ENCODE results near the gene BCL11A. TPM values are rescaled to one million over a fixed set of nuclear protein-coding genes. Genes with fewer than 3 reads are reported as not detected.

Gene BCL11A
- total RNA-seq, 2 experiments from 2014 or later, result 0.03 TPM; not detected in 1

- peaks cover 45% of the 10 kb centered on the region for H3K27me3 Mint-ChIP-seq (ENCODE audit: low read depth)
- no peak overlapping the region for H3K4me3 Mint-ChIP-seq
- POLR2A ChIA-PET, result no interaction called here
- H3K9me3 Mint-ChIP-seq (ENCODE audit: insufficient read depth), result no peaks in the 10 kb centered on the region
- no peaks in the 10 kb centered on the region for H3K36me3 Mint-ChIP-seq (ENCODE audit: low read depth)
- peaks cover 7% of the 10 kb centered on the region for H3K4me1 Mint-ChIP-seq (ENCODE audit: low read depth)
- CTCF ChIA-PET, result no interaction called here
- no peak overlapping the region for H3K27ac Mint-ChIP-seq
- no peak for DNase-seq
- no peak for ATAC-seq
Observed at GRCh38 chr2:60529785-60530627, 23.4 kb downstream of the BCL11A start.

GRCh38 chr2:60529136-60529784 is 24.2 kb downstream of the BCL11A start:
- ATAC-seq, result no peak
- POLR2A ChIA-PET, result no interaction called here

DNA sequence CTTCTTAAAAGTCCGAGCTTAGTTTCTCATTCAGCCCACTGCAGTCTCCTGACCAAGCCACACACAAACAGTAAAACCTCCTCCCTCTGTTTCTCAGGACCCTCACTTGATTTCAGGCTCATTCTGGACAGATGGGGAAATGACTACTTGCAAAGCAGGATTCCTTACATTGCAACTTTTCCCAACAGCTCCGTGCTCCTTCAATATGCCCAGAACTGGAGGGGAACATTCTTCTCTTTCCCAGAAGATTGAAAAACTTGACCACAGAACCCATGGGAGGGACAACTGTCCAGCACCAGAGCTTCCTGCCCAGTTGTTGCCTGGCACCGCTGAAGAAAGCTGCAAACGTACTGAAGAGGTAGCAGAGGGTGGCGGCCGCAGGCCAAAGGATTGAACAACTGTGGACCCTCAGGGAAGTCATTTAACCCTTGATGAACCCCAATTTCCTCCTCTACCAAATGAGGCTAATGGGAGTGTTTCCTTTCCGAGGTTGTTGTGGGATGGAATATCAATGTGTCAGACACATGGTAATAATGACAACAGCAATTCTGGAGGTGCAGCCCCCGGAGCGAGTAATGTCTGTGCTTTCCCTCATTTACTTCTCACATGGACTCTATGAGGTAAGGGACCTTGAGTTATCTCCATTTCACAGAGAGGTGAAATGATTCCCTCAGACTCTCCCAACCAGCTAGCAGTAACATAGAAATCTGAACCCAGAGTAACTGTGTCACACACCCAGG is 25.0 kb downstream of the BCL11A start:
- H3K36me3 Mint-ChIP-seq (ENCODE audit: low read depth), result no peaks in the 10 kb centered on the region
- H3K4me3 Mint-ChIP-seq, result no peak overlapping the region
- CTCF ChIA-PET, result no interaction called here
- POLR2A ChIA-PET, result no interaction called here
- no peak for ATAC-seq
- H3K4me1 Mint-ChIP-seq (ENCODE audit: low read depth), result peaks cover 7% of the 10 kb centered on the region
- no peak for DNase-seq
- H3K27ac Mint-ChIP-seq, result no peak overlapping the region
- peaks cover 38% of the 10 kb centered on the region for H3K27me3 Mint-ChIP-seq (ENCODE audit: low read depth)
- H3K9me3 Mint-ChIP-seq (ENCODE audit: insufficient read depth), result no peaks in the 10 kb centered on the region

More at GRCh38 chr2:60529136-60529784, 24.2 kb downstream of the BCL11A start:
- Mint-ChIP-seq H3K27me3 (ENCODE audit: low read depth) (peaks cover 43% of the 10 kb centered on the region), H3K9me3 (ENCODE audit: insufficient read depth) (no peaks in the 10 kb centered on the region), H3K36me3 (ENCODE audit: low read depth) (no peaks in the 10 kb centered on the region), H3K4me1 (ENCODE audit: low read depth) (peaks cover 7% of the 10 kb centered on the region), H3K27ac (no peak overlapping the region), H3K4me3 (no peak overlapping the region)
- CTCF ChIA-PET, result no interaction called here
- DNase-seq, result no peak

DNA sequence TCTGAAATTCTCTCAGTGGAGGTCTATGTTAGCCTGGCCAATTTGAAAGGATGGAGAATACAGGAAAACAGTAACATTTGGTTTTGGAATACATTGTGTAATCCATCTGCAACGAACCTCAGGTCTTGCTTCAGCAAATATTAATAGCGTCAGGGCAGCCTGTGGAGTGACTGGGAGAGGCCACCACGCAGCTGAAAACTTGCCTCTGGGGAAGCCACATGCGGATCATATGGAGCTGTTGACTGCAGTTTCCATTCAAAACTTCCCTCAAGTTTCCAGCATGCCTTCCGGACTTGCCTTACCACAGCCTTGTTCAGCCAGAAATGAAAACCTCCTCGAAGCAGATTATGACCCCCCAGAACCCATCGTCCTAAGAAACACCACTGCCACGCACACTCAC is 25.7 kb downstream of the BCL11A start:
- Mint-ChIP-seq H3K4me3 (no peak overlapping the region), H3K27ac (no peak overlapping the region), H3K27me3 (ENCODE audit: low read depth) (peaks cover 39% of the 10 kb centered on the region), H3K9me3 (ENCODE audit: insufficient read depth) (no peaks in the 10 kb centered on the region), H3K36me3 (ENCODE audit: low read depth) (no peaks in the 10 kb centered on the region), H3K4me1 (ENCODE audit: low read depth) (peaks cover 7% of the 10 kb centered on the region)
- POLR2A ChIA-PET, result no interaction called here
- DNase-seq (no peak), ATAC-seq (no peak)
- CTCF ChIA-PET, result no interaction called here

DNA sequence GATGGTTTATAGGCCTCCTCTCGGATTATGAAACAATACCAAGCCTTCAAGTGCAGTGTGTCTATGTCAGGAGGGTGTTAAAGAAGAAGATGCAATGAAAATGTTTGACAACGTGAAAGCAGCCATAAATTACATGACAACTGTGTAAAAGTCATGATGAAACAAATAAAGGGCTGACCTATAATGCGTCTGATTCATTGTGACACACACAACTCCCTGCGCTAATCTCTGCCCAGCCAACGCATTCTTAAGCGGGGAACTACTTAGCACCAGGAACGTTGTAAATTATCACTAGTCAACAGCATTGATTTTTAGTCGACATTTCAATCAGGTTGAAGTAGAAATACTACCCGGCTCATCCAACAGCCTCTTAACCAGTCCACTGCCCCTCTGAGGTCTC is 26.8 kb downstream of the BCL11A start:
- no peak overlapping the region for H3K27ac Mint-ChIP-seq
- H3K27me3 Mint-ChIP-seq (ENCODE audit: low read depth), result peaks cover 38% of the 10 kb centered on the region
- ChIA-PET POLR2A (no interaction called here), CTCF (no interaction called here)
- ATAC-seq, result no peak
- no peaks in the 10 kb centered on the region for H3K36me3 Mint-ChIP-seq (ENCODE audit: low read depth)
- H3K4me1 Mint-ChIP-seq (ENCODE audit: low read depth), result peaks cover 7% of the 10 kb centered on the region
- H3K9me3 Mint-ChIP-seq (ENCODE audit: insufficient read depth), result no peaks in the 10 kb centered on the region
- H3K4me3 Mint-ChIP-seq, result no peak overlapping the region
- DNase-seq, result peak; percentile 10

DNA sequence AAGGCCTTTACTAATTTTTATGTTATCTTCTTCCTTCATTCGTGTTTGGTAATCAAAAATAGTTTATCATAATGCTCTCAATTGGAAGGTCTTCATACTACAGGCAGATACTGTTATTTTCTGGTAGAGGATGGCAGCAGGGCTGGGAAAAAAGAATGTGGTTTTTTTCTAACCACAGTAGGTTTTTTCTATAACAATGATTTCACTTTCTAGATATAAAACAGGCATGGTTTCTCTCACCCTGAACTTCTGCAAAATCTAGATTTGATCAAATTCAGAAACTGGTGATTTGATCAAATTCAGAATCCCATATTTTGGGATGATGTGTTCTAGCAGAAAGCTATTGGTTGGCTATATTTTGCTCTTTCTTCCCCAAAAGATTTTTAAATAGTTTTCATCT is 27.6 kb downstream of the BCL11A start:
- Mint-ChIP-seq H3K4me3 (no peak overlapping the region), H3K27me3 (ENCODE audit: low read depth) (peaks cover 40% of the 10 kb centered on the region), H3K4me1 (ENCODE audit: low read depth) (peaks cover 7% of the 10 kb centered on the region), H3K9me3 (ENCODE audit: insufficient read depth) (no peaks in the 10 kb centered on the region), H3K36me3 (ENCODE audit: low read depth) (no peaks in the 10 kb centered on the region), H3K27ac (no peak overlapping the region)
- CTCF ChIA-PET, result no interaction called here
- DNase-seq, result peak; percentile 4
- no peak for ATAC-seq
- POLR2A ChIA-PET, result no interaction called here

DNA sequence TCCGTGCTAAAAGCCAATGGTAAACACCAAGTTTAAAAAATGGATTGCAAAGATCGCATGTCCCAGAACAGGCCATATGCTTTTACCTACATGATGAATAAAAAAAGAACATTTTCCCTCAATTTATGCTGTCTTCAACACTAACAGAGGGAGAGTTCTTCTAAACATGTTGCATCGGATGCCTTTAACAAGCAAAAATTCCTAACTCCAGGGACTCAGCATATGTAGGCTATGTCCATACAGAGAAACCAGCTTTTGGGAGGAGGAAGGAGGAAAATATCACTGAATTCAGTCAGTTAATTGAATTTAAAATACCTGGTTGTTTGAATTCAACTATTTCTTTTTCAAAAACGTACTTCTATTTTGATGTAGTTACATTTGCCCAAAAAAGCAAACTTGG is 28.6 kb downstream of the BCL11A start:
- peaks cover 7% of the 10 kb centered on the region for H3K4me1 Mint-ChIP-seq (ENCODE audit: low read depth)
- ATAC-seq, result no peak
- peaks cover 32% of the 10 kb centered on the region for H3K27me3 Mint-ChIP-seq (ENCODE audit: low read depth)
- no peaks in the 10 kb centered on the region for H3K36me3 Mint-ChIP-seq (ENCODE audit: low read depth)
- DNase-seq, result no peak
- ChIA-PET POLR2A (no interaction called here), CTCF (no interaction called here)
- no peak overlapping the region for H3K4me3 Mint-ChIP-seq
- H3K27ac Mint-ChIP-seq, result no peak overlapping the region
- no peaks in the 10 kb centered on the region for H3K9me3 Mint-ChIP-seq (ENCODE audit: insufficient read depth)

DNA sequence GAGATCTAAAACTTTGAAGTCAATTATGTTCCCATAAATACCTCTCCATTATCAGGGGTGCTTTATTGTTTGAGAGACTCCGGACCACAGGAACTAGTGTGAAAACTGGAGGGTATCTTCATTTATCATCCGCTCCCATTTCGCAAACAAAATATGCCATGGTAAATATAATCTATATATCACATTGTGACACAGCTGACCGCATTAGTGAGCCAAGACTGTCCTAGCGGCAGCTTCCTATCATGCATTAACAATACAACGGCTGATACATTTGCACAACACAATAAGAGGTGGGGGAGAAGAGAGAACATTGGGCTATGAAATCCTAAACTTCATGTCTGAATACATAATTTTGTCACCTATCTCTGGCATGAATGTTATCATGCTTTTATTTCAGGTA is 29.5 kb downstream of the BCL11A start:
- ATAC-seq (no peak), DNase-seq (peak; percentile 1)
- Mint-ChIP-seq H3K27me3 (ENCODE audit: low read depth) (peaks cover 29% of the 10 kb centered on the region), H3K4me3 (no peak overlapping the region), H3K9me3 (ENCODE audit: insufficient read depth) (no peaks in the 10 kb centered on the region), H3K36me3 (ENCODE audit: low read depth) (no peaks in the 10 kb centered on the region), H3K27ac (no peak overlapping the region), H3K4me1 (ENCODE audit: low read depth) (peaks cover 7% of the 10 kb centered on the region)
- CTCF ChIA-PET, result no interaction called here
- POLR2A ChIA-PET, result no interaction called here

- CTCF ChIA-PET, result no interaction called here
- POLR2A ChIA-PET, result no interaction called here
- Mint-ChIP-seq H3K9me3 (ENCODE audit: insufficient read depth) (no peaks in the 10 kb centered on the region), H3K27ac (no peak overlapping the region), H3K4me3 (no peak overlapping the region), H3K27me3 (ENCODE audit: low read depth) (peaks cover 30% of the 10 kb centered on the region), H3K4me1 (ENCODE audit: low read depth) (peaks cover 7% of the 10 kb centered on the region), H3K36me3 (ENCODE audit: low read depth) (no peaks in the 10 kb centered on the region)
- no peak for ATAC-seq
- no peak for DNase-seq
Observed at GRCh38 chr2:60522462-60522861, 31.0 kb downstream of the BCL11A start.

- H3K4me3 Mint-ChIP-seq, result no peak overlapping the region
- H3K9me3 Mint-ChIP-seq (ENCODE audit: insufficient read depth), result no peaks in the 10 kb centered on the region
- no peaks in the 10 kb centered on the region for H3K36me3 Mint-ChIP-seq (ENCODE audit: low read depth)
- no peak overlapping the region for H3K27ac Mint-ChIP-seq
- peaks cover 9% of the 10 kb centered on the region for H3K4me1 Mint-ChIP-seq (ENCODE audit: low read depth)
- ChIA-PET CTCF (no interaction called here), POLR2A (no interaction called here)
- peaks cover 33% of the 10 kb centered on the region for H3K27me3 Mint-ChIP-seq (ENCODE audit: low read depth)
- no peak for DNase-seq
- no peak for ATAC-seq
Observed at GRCh38 chr2:60521626-60522025, 31.8 kb downstream of the BCL11A start.

DNA sequence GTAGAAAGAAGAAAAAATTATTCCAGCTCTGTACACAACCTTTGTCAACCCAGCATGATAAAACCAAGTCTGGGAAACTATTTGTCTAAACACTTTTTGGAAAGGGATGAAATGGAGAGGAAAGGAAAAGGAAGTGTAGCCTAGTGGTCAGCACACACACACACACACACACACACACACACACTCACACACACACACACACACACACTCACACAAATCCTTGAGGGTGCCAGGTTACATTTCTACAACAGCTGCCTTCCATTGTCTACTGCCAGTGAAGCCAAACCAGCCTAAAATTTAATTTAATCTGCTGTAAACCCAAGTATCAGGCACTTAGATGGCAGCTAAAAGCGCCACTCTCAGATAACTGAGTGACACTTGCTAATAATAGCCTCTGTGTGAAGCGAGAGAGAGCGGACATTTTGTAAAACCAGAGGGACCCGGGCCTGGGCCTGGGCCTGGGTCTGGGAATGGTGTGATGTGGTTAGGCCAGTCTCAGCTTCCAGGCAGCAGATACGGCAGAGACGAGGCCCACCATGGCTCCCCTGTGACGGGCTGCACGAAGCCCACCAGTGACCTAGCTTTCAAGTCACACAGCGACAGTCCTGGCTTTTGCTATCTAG is 32.4 kb downstream of the BCL11A start:
- H3K9me3 Mint-ChIP-seq (ENCODE audit: insufficient read depth), result no peaks in the 10 kb centered on the region
- POLR2A ChIA-PET, result no interaction called here
- peaks cover 36% of the 10 kb centered on the region for H3K27me3 Mint-ChIP-seq (ENCODE audit: low read depth)
- H3K36me3 Mint-ChIP-seq (ENCODE audit: low read depth), result no peaks in the 10 kb centered on the region
- DNase-seq (no peak), ATAC-seq (no peak)
- H3K4me1 Mint-ChIP-seq (ENCODE audit: low read depth), result peaks cover 10% of the 10 kb centered on the region
- H3K4me3 Mint-ChIP-seq, result no peak overlapping the region
- no peak overlapping the region for H3K27ac Mint-ChIP-seq
- CTCF ChIA-PET, result no interaction called here
